ENCODE measurements around the gene DNAH7.

DNAH7 gene

DNA sequence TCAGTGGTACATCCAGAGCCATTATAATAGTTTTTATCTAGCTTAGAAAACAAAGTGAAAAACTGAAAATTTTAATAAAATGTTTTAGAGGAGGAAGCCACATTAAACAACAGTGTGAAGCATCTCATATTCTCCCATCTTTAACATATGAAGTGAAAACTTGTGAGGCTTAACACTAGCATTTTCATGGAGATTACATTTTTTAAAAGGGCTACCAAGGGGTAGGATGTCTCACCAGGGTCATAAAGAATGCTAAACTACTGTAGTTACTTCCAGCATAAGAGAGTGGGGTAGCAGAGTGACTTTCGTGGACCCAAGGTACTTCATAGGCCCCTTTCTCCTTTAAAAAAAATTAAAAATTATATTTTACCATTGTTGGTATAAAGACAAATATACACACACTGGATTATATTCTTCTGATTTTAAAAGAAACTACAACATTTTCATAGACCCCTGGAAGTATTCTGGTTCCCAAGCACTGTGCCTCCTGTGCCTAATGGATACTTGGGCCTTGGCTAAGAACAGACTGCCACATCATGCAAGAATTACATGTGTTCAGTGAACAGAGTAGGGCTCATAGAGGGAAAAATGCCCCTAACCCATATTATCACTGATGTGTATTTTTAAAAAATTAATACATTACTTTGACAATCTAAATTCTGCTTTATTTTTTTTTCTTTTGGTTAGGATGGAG, 263.2 kb downstream of the DNAH7 start:
- TF ChIP-seq CTCF (IDR thresholded peaks at IDR 0.05; ENCODE audit: insufficient read depth, missing control alignments), result no peak
- no peak for FAIRE-seq
- DNase-seq (ENCODE audit: insufficient read length, low spot score), result no peak

DNA sequence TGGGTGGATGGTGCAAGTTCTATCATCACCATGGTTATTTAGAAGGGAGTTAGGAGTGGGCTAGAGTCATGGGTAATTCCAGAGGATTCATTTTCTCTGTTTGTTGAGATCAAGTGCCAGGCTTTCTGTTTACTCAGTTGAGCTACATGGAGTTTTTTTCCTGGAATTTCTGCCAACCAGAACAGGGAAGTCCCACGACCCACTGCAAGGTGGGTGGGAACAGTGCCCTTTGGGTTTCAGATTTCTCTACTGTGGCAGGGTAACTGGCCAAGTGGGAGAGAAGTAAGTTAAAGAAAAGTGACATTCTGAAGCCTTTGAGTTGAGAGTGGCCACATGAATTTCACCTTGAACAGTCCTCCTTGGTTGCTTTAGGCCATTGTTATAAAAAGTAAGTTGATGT, 272.8 kb downstream of the DNAH7 start:
- DNase-seq (ENCODE audit: insufficient read length, low spot score) (no peak), FAIRE-seq (no peak)
- TF ChIP-seq CTCF (IDR thresholded peaks at IDR 0.05; ENCODE audit: insufficient read depth, missing control alignments), result no peak

DNA sequence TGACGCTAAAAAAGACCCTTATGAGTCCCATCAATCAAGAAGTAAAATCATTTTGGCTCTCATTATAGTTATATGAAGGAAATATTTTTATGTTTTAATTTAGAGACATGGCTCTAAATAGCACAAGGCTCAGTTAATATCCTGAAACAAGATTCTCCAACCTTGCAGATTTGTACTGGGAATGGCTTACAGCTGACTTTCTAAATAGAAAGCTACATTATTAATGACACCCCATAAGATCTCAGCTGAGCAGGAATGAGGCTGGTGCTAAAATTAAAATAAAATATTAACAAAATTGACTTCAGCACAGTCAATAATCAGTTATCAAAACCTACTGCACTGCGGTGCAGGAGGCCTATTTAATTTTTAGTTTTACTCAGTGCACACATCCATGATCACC, 274.8 kb downstream of the DNAH7 start:
- no peak for TF ChIP-seq CTCF (IDR thresholded peaks at IDR 0.05; ENCODE audit: insufficient read depth, missing control alignments)
- DNase-seq (ENCODE audit: insufficient read length, low spot score), result no peak
- FAIRE-seq, result no peak

GRCh38 chr2:195782156-195782555, 286.5 kb downstream of the DNAH7 start:
- FAIRE-seq, result no peak
- TF ChIP-seq CTCF (IDR thresholded peaks at IDR 0.05; ENCODE audit: insufficient read depth, missing control alignments), result no peak
- DNase-seq (ENCODE audit: insufficient read length, low spot score), result no peak

GRCh38 chr2:195779491-195779890, 289.1 kb downstream of the DNAH7 start:
- no peak for TF ChIP-seq CTCF (IDR thresholded peaks at IDR 0.05; ENCODE audit: insufficient read depth, missing control alignments)
- DNase-seq (ENCODE audit: insufficient read length, low spot score) (no peak), FAIRE-seq (no peak)

GRCh38 chr2:195769975-195770374, 298.7 kb downstream of the DNAH7 start:
- FAIRE-seq, result no peak
- no peak for DNase-seq (ENCODE audit: insufficient read length, low spot score)
- TF ChIP-seq CTCF (IDR thresholded peaks at IDR 0.05; ENCODE audit: insufficient read depth, missing control alignments), result no peak

GRCh38 chr2:195768431-195768830, 300.2 kb downstream of the DNAH7 start:
- DNase-seq (ENCODE audit: insufficient read length, low spot score) (no peak), FAIRE-seq (no peak)
- TF ChIP-seq CTCF (IDR thresholded peaks at IDR 0.05; ENCODE audit: insufficient read depth, missing control alignments), result no peak
